ENCODE data around the gene CAPN5. TPM values are rescaled to one million over a fixed set of nuclear protein-coding genes. Genes with fewer than 3 reads are reported as not detected.
A peak's percentile ranks its signal among the peaks of the same experiment; 100 is the strongest.

The CAPN5 gene
- total RNA-seq, 1 donor from 2014 or later: 11.8 TPM

DNA sequence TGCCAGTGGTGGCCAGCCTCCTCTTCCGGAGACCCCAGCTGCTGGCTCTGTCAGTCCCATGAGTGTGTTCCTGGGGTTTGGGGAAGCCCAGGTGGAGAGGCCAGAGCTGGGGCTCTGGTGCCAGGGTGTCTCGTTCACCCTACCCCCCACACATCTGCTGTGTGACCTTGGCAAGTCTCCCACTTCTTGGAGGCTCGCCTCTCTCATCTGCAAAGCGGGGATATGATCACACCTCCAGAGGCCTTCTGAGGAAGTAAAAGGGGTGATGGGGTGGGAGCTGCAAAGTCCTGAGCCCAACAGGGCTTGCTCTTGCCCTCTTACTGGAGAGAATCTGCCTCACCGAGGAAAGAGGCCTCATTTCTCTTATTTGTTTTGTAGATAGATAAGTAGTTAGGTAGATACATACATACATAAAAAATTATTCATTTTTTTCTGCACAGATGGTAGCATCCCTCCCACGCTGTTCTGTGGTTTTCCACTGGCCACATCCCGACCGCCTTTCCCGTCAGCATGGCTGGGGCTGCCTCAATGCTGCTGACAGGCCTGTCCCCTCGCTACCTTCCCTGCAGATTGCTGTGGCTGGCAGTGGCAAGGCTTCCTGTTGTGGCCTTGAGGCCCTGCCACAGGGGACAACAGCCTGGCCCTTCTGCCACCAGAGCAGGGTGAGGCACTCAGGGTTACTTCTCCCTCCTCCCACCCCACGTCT lies 85.2 kb downstream of the CAPN5 start:
- no peak for DNase-seq

DNA sequence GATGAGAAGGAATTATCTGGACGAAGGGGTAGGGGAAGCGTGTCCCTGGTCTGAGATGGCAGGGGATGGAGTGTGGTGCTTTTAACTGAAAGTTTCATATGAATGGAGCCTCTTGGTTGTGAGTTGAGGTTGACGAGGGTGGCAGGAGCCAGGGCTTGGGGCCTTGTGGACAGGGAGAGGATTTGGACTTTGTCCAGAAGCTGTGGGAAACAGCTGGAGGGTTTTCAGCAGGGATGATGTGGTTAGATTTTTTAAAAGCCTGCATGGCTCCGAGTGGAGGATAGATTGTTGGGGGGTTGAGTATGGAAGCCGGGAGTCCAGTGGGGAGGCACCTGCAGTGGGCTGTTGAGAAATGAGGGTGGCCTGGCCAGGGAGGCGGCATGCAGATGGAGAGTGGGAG lies 86.1 kb downstream of the CAPN5 start:
- DNase-seq: peak; percentile 75

DNA sequence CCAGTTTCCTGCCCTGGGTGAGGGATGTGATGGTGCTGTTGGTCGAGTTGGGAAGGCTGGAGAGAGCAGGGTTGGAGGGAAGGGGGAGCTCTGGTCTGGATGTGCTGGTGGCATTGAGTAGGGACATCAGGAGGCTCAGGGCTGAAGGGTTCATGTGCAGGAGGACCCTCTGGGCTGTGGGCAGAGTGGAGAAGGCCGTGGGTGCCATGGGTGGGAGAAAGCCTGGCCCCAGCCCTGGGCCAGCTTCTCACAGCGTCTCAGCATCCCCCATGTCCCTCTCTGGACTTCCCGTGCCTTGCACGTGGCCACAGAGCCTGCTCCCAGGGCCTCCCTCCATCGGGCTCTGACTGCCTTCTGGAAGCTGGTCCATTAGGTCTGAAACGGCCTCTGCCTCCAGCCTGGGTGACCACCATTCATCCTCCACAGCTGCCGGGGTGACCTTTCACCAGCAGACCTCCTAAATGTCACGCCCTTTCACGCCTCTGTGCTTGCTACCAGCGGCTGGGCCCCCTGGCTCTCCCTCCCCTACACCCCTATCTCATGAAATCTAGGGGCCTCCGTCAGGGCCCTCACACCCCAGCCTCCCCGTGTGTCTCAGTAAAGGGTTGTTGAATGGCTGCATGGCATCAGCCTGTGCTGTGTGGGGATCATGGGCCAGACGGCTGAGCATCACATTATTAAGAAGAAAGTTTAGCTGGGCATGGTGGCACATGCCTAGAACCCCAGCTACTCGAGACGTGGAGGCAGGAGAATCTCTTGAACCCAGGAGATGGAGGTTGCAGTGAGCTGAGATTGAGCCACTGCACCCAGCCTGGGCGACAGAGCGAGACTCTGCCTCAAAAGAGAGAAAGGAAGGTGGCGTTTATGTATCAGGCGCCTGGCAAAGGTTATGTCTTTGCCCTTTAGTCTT lies 86.8 kb downstream of the CAPN5 start:
- DNase-seq: no peak

DNA sequence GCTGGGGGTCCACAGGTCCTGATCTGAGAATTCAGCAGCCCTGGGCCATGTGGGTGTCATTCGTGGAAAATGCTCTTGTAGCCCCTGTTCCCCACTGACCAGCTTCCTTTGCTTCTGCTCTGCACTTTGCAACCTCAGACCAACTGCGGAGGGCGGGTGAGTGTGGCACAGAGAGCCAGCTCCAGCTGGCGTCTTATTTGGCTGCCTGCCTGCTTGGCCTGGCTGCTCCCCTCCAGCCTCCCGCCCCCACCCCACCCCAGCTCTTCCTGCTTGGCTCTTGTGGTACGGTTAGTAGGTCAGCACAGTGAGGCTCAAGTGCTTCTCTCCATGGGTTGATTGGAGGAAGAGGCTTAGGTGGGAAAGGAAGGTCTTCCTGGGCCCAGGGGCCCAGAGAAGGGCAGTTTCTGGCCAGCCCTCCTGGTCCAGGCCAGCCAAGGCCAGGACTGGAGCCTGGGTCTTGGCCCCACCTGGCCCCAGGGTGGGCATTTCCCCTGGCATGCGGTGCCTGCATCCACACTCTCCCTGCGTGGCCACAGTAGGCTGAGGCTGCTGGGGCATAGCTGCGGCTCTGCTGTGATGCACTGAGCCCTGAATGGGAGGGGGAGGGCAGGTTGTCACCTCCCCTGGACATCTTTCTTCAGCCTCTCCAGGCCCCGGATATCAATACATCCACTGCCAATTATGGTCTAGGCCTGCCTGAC lies 87.8 kb downstream of the CAPN5 start:
- peak; percentile 91 for DNase-seq

DNA sequence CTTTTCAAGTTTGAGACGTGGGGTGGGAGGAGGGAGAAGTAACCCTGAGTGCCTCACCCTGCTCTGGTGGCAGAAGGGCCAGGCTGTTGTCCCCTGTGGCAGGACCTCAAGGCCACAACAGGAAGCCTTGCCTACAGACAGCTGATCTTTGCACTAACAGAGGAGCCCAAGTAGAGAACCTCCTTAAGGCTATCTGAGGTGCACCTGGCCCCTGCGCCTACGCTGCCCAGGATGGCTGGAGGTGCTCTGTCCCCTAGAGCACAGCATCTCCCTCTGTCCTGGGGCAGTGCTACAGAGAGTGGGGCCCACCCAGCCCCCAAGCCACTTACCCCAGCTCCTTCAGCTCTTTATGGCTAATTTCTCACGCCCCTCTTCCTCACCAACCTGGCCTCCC lies 88.3 kb downstream of the CAPN5 start:
- DNase-seq: no peak

DNA sequence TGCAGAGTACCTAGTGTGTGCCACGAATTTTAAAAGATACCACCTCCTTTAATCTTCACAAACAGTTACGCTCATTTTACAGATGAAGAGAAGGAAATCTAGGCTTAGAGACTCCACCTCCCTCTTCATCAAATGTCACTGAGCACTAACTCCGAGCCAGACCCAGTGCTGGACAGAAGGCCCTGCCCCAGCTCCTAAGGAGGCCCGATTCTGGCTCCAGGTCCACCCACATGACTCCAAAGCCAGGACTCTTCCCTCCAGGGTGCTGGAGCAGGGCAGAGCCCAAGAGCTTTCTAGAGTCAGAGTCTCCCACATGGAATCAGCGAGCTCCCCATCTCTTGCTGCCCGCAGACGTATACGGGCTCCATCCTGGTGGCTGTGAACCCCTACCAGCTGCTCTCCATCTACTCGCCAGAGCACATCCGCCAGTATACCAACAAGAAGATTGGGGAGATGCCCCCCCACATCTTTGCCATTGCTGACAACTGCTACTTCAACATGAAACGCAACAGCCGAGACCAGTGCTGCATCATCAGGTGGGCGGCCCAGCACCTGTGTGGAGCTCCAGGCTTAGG lies 88.9 kb downstream of the CAPN5 start:
- DNase-seq: no peak

DNA sequence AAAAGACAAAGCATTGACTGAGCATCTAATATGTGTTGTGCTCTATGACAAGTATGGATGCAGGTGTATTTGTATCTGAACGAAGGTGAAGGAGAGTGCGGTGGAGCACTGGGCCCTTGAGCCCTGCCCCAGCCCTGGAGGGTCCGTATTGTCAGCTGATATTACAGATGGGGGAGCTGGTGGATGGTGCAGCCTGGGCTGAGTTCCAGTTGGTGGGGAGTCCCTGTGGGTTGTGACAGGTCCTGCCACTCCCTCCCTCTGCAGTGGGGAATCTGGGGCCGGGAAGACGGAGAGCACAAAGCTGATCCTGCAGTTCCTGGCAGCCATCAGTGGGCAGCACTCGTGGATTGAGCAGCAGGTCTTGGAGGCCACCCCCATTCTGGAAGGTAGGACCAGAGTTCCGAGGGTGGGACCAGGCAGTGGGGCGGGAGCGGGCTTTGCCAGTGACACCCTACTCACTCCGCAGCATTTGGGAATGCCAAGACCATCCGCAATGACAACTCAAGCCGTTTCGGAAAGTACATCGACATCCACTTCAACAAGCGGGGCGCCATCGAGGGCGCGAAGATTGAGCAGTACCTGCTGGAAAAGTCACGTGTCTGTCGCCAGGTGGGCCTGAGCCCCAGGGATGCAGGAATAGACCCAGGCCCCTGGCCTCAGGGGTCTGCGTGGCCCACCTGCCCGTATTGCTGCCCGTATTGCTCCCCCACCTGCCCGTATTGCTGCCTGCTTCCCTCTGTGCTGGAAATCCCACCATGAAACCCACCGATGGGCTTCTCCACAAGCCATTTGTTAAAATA lies 89.8 kb downstream of the CAPN5 start:
- DNase-seq: no peak

DNA sequence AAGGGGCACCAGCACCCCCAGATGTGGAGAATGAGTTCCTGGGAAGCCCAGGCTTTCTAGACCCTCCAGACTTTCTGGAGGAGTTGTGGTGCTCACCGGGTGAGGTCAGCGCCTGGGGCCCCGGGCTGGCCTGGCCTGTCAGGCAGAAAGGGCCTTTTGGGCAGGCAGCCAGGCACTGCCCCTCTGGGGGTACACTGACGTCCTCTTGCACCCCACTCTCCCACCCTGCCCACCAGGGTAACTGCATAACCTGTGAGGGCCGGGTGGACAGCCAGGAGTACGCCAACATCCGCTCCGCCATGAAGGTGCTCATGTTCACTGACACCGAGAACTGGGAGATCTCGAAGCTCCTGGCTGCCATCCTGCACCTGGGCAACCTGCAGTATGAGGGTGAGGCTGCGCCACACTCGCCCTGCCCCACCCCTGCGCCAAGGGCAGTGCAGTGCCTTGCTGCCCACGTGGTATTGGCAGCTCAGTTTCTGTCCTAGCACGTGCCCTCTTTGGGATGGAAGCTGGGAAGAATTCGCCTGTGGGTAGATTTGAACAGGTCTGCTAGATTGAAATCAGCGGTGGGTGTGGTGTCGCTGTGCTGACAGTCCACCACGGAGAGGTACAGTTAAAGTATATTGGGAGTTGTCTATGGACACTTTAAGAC lies 91.4 kb downstream of the CAPN5 start:
- no peak for DNase-seq

DNA sequence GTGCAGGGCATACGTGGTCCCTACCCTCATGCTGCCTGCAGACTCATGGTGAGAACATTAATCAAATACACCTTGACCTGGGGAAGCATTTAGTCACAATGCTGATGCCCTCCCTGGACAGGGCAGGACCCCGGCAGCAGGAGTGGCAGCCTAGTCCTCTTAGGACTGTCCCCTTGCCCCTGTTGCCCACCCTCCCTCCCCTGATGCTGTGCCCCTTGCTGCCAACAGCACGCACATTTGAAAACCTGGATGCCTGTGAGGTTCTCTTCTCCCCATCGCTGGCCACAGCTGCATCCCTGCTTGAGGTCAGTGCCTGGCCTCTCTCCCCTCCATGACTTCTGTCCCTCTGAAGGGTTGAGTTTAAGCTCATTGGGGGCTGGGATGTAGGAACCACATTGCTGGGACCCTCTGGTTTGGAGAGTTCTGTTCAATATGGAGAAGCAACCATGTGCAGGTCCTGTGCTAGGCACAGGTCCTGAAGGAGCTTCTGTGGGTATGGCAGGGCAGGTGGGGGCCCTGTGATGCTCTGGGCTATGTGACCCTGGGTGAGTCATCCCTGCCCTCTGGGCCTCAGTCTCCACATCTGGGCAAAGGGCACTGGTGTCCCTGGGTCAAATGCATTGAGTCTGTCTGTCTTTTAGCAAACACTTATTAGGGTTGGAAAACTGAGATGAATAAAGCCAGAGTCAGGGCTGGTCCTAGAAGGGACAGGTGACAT lies 92.6 kb downstream of the CAPN5 start:
- no peak for DNase-seq

DNA sequence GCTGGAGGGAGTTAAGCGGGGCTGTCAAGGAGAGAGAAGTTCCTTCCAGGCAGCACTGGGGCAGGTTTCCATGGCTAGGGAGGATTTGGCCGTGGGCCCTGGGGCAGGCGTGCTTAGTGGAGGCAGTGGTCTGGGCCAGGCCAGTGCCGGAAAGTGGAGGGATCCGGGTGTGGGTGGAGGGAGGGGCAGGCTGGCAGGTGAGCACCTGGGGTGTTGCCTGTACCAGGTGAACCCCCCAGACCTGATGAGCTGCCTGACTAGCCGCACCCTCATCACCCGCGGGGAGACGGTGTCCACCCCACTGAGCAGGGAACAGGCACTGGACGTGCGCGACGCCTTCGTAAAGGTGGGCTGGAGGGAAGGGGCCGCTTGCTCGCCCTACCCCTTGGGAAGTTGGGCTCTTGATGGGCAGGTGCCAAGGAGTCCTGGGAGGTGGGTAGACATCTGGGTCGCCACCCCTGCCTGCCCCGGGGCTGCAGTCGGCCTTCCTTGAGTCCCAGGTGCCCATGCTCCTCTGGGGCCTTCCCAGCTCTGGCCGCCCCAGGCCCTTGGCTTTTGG lies 93.2 kb downstream of the CAPN5 start:
- DNase-seq: no peak

DNA sequence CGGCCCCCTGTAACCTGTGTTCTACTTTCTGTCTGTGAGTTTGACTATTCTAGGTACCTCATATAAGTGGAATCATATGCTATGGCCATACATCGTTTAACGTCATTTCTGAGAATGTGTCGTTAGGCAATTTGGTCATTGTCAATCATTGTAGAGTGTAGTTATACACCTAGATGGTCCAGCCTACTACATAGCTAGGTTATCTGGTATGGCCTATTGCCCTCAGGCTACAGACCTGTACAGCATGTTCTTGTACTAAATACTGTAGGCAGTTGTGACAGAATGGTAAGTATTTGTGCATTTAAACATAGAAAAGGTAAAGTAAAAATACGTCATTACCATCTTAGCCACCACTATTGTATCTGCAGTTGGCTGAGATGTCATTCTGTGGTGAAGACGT lies 96.5 kb downstream of the CAPN5 start:
- no peak for DNase-seq

DNA sequence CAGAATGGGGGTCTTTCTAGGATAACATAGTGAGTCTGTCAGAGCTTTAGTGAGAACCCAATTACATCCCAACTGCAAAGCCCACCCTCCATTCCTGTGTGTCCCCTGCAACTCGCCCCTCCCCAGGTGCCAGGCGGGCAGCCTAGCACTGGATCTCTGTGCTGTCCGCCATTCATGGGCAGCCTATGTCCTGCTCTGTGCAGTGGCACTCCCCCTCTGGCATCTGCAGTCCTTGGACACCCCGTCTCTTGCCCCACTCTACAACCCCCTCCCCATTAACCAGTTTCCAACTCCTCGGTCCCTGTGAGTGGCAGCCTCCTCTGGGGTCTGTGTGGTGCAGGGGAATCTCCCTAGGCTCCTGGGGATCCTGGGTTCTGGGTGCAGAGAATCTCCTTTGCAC lies 98.3 kb downstream of the CAPN5 start:
- no peak for DNase-seq

DNA sequence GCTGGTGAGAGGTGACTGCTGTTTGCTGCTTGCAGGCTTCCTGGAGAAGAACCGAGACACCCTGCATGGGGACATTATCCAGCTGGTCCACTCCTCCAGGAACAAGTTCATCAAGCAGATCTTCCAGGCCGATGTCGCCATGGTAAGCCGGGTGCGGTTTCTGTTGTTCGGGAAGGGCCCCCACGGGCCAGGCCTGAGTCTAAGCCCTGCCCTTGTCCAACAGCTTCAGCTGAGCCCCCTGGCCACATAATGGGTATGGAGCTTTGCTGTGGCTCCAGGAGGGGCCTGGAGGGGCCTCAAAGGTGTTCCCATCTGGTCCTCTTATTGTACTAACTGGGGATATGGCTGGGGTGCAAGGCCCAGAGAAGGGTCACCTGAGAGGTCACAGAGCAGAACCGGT lies 99.2 kb downstream of the CAPN5 start:
- no peak for DNase-seq

DNA sequence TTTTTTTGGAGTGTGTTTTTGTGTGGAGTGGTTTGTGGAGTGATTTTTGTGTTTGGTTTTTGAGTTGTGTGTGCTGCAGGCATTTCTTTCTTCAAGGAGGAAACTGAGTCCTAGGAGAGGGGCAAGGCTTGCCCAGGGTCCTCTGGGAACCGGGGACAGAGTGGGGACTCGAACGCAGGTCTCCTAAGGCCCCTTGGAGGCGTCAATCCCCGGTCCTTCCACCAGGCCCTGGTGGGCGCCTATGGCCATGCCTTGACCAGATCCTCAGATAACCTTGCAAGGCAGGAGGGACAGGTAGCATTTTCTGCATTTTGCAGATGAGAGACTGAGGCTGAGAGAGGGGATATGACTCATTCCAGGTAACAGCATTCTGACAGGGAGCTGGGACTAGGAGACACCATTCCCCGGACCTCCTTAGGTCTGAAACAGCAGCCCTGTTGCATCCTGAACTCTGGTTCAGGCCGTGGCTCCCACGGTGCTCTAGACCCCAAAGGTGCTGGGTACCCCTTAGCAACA lies 100.4 kb downstream of the CAPN5 start:
- no peak for DNase-seq

DNA sequence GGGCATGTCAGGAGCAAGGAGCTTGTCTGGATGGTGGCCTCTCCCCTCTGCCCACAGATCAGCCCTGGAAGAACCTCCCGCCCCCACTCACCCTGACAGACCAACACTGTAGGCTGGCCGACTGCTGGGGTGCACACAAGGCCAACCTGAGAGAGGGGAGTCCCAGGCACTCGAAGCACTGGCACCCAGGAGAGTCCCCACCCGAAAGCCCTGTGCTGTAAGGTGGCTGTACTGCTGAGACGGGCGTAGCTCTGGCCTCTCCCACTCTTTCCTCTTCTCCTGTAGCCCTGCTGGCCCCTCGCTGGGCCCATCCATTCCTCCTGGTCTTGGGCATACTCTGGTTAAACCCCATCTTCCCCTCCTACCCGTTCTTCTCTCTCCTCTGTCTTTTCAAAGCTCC lies 101.0 kb downstream of the CAPN5 start:
- no peak for DNase-seq

DNA sequence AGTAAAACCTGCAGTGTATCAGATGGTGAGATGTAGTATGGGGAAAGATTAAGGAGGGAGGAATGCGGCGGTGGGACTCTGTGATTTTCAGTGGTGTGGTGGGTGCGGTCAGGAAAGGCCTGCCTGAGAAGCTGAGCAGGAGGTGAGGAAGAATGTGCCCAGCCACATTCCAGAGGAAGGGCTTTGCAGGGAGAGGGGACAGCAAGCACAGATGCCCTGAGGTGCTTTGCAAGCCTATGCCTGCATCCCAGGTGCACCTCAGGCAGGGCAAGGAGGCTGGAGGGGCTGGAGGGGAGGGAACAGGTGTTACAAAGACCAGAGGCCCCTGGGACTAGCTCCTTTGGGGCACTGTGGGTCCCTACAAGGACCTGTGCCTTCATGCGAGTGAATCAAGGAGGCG lies 103.3 kb downstream of the CAPN5 start:
- DNase-seq: no peak

DNA sequence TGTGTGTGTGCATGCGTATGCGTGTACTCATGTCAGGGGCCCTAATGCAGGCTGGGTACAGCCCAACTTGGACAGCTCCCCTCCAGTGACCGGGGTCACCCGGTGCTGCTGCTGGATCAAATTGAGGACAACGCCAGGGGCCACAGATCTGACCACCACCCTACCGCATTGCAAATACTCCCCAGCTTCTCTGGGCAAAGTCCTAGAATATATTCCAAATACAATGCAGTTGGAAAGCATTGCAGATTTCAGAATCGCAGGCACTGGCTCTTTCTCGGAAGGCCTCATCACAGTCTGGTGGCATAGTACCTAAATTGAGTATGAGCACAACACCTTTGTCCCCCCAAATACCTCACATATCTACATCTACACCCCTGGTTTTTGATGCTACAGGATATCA lies 104.5 kb downstream of the CAPN5 start:
- DNase-seq: no peak

DNA sequence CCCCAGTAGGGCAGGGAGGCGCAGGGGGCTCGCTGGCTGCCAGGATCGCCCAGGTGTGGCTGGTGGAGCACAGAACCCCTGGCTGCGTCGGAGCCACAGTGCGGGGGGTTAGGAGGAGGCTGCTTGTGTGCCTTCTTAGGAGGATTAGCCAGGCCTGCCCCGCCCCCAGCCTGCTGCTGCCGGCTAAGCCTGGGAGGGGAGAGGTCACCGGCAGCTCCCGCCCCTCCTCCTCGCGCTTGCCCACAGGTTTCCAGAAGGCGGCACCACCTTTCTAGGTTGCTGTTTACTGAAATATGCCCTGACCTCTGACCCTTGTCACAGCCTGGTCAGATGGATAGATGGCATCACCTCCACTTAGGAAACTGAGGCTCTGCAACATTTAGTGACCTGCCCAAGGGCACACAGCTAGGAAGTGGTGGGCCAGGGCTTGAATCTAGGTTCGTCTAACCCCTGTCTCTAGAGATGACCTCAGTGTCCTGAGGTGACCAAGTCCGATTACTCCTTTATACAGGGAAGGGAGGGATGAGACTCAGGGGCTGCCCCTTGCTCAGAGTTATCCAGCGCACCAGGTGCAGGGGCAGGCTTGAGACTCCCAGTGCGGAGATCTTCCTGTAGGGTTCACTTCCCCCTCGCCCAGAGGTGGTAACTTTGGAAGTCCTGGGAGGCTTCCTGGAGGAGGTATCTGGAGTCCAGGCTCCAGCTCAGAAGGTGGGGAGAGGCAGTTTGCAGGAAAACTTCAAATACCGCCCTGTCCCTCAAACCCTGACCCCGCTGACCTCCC lies 105.3 kb downstream of the CAPN5 start:
- no peak for DNase-seq

DNA sequence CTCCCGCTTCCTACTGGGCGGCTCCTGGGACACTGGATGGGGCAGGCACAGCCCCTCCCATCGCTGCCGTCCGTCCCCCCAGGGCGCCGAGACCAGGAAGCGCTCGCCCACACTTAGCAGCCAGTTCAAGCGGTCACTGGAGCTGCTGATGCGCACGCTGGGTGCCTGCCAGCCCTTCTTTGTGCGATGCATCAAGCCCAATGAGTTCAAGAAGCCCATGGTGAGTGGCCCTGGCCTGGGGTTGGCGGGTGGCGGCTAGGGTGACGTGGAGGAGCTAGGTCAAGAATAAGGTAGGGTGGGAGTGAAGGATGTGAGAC lies 105.9 kb downstream of the CAPN5 start:
- no peak for DNase-seq

Data from tongue (tissue), 2 donors.